ENCODE results near the gene ZNF684.
"Not testable (repeated sequence)": the region's sequence is repeated elsewhere in the genome, so short reads cannot be mapped to it uniquely, and the experiment has no call there.

ZNF684 gene

DNA sequence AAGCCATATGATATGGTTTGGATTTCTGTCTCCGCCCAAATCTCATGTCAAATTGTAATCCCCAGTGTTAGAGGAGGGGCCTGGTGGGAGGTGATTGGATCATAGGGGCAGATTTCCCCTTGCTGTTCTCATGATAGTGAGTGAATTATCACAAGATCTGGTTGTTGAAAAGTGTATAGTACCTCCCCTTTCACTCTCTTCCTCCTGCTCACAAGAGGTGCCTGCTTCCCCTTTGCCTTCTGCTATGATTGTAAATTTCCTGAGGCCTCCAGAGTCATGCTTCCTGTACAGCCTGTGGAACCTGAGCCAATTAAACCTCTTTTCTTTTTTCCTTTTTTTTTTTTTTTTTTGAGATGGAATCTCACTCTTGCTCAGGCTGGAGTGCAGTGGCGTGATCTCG lies 43.4 kb downstream of the ZNF684 start:
- DNase-seq (ENCODE audit: low spot score): not testable (repeated sequence)

DNA sequence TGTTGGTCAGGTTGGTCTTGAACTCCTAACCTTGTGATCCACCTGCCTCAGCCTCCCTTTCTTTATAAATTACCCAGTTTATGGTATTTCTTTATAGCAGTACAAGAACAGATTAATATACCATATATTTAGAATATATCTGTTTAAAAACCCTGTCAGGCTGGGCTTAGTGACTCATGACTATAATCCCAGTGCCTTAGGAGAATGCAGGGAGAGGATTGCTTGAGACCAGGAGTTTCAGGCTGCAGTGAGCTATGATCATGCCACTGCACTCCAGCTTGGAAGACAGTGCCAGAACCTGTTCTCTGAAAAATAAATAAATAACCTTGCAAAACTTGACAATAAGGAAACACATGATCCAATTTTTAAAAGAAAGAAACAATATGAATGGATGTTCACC lies 43.9 kb downstream of the ZNF684 start:
- no peak for DNase-seq (ENCODE audit: low spot score)

DNA sequence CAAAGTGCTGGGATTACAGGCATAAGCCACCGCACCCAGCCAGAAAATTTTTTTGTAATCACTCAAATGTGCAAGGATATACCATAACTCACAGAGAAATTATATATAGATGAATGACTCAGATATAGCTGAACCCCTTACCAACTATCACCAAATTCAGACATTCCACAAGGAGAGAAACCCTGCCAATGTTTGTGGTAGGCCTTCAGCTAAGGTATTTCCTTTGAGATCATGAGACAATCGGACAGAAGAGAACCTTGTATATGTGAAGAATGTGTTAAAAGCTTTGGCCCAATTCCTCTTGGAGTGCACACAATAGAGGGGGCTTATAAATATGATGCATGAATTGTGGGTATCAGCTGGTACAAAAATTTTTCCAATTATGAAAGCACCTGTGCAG lies 50.7 kb downstream of the ZNF684 start:
- DNase-seq (ENCODE audit: low spot score): no peak

DNA sequence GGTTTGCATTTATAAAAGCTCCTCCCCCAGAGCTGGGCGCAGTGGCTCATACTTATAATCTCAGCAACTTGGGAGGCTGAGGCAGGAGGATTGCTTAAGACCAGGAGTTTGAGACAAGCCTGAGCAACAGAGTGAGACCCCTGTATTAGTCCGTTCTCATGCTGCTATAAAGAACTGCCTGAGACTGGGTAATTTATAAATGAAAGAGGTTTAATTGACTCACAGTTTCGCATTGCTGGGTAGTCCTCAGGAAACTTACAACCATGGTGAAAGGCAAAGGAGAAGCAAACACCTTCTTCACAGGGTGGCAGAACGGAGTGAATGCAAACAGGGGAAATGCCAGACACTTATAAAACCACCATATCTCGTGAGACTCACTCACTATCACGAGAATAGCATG lies 52.5 kb downstream of the ZNF684 start:
- no peak for DNase-seq (ENCODE audit: low spot score)

DNA sequence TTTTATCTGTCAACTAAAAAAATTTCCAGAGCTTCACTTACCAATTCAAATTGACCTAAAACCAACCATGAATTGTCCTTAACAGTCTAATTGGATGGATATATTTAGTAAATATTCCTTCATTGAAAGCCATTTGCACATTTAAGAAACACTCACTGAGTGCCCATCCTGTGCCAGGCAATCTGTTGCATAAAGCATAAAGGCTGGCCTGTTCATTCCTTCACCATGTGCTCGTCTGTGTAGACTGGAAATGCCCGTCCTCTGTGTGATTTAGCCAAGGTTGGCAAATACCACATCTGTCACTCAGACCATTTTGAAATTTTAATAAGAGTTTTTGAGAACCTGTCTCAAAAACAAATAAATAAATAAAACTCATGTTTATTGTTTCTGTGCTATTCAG lies 57.1 kb downstream of the ZNF684 start:
- DNase-seq (ENCODE audit: low spot score): no peak

DNA sequence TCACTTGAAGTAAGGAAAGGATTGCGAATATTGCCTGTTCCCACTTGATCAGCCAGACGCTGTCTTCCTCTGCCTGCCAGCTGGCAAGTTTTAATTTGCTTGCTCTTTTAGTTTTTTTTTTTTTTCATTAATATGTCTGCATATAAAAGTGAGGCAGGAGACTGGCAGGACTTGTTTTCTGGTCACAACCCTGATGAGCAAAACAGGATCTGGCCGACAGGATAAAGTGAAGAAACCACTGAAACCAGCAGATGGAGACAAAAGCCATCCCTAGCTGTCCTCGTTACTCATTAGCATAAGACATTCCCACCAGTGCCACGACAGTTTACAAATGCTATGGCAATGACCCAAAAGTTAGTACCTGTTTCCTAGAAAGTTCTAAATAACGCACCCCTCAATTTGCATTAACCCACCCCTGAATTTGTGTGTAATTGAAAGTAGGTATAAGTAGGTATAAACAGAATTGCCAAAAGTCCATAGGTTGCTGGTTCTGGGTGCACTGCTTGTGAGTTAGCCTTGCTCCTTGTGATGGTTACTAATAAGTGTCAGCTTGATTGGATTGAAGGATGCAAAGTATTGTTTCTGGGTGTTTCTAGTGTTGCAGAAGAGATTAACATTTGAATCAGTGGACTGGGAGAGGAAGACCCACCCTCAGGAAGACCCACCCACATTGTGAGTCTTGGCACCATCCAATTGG lies 60.8 kb downstream of the ZNF684 start:
- peak; percentile 16 for DNase-seq (ENCODE audit: low spot score)

DNA sequence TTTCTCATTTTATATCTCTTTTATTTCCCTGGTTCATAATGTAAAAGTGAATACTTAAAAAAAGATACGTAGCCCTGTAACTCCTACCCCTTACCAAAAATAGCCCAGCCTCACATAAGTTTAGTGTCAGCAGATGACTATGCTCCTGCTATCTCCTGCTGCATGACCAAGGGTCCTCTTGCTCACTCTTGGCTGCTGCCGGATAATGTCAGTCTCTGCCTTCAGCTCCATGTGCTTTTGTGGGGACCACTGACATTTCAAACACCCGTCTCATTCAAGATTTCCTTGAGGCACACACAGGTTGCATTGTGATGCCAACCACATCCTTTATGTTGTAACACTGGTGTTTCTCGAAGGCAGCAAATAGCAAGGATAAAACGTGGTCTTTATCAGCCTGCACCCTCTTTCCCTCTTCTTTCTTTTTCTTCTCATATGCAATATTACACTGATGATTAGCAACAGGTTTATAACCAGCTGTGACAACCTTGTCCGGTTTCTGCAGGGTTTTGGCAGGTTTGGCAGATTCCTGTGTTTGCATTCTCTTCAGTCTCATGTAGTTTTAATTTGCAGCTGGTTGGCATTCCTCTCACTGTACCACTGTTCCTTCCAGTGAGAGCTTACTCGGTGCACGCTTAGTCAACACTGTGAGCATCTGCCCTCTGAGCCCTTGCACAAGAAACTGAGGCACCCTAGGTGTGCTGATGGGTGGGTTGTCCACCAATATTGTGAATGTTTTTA lies 62.2 kb downstream of the ZNF684 start:
- no peak for DNase-seq (ENCODE audit: low spot score)

DNA sequence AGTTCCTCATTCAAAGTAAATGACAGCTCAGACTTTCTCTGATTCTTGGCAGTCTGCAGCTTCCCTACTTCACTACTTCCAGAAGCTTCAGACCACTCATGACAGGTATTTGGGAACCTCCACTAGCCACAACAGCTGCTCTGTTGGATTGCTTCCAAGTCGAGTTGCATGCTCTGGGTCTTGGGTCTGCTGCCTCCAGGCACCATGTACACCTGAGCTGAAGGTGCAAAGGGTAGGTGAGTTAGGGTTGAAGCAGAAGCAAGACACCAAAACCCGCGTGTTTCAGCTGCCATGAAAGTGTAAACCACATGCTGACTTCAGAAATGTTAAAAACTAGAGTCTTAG lies 62.7 kb downstream of the ZNF684 start:
- no peak for DNase-seq (ENCODE audit: low spot score)

DNA sequence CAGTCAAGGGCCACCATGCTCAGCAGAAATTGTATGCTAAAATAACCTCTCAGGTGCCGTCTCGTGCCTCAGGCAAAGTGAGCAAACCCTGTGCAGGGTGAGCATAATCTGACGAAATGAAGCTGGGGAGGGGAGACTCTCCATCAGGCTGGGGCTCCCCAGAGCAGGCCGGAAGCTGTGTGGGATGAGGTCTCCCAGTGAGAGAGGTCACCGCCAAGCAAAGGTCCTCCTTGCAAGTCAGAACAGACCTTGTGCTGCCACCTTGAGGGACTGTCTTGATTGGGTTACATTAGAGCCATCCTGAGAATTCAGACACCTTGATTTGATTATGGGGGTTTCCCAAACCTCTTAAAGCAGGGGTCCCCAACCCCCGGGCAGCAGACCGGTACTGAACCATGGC lies 64.2 kb downstream of the ZNF684 start:
- no peak for DNase-seq (ENCODE audit: low spot score)
